Spleen (tissue), 11 donors: ENCODE results near the gene CHD2. TPM values are rescaled to one million over a fixed set of nuclear protein-coding genes. Genes with fewer than 3 reads are reported as not detected.

ENCODE experiments used
- DNase-seq: peaks from one replicate; pipeline ENCODE4 v3.0.0-alpha.2; 2020
- H3K27ac ChIP-seq, 8 donors: fragments of 200-600 bp; sonication (generic) in 7 of 8; 1 replicate in 4 of 8; 2 replicates in 4 of 8; pipeline versions ENCODE4 v1.5.0 to v1.8.0; 2016 to 2021; ENCODE audit warnings: inconsistent platforms in 4 of 8, mild to moderate bottlenecking in 4 of 8, moderate library complexity in 1 of 8
- H3K27me3 ChIP-seq, 7 donors: fragments of 200-600 bp; sonication (generic) in 6 of 7; replicated peaks in 1 of 7; 1 replicate in 4 of 7; 2 replicates in 3 of 7; pipeline versions ENCODE4 v1.5.0 to v1.8.0; 2016 to 2021; ENCODE audit warnings: inconsistent platforms in 3 of 7, mild to moderate bottlenecking in 1 of 7
- H3K36me3 ChIP-seq, 6 donors: fragments of 200-600 bp; sonication (generic) in 5 of 6; 1 replicate in 4 of 6; 2 replicates in 2 of 6; pipeline versions ENCODE4 v1.5.0 to v1.8.0; 2016 to 2021; ENCODE audit warnings: inconsistent platforms in 2 of 6
- H3K4me1 ChIP-seq, 6 donors: fragments of 200-600 bp; sonication (generic) in 5 of 6; 1 replicate in 3 of 6; 2 replicates in 3 of 6; pipeline versions ENCODE4 v1.5.0 to v1.8.0; 2016 to 2021; ENCODE audit warnings: inconsistent platforms in 3 of 6
- H3K4me3 ChIP-seq, 8 donors: fragments of 200-600 bp; sonication (generic) in 7 of 8; 1 replicate in 4 of 8; 2 replicates in 4 of 8; pipeline versions ENCODE4 v1.5.0 to v1.8.0; 2016 to 2021; ENCODE audit warnings: inconsistent platforms in 4 of 8, mild to moderate bottlenecking in 4 of 8, moderate library complexity in 2 of 8
- H3K9me3 ChIP-seq, 8 donors: fragments of 200-600 bp; sonication (generic) in 7 of 8; 1 replicate in 4 of 8; 2 replicates in 4 of 8; pipeline versions ENCODE4 v1.5.0 to v1.8.0; 2016 to 2021; ENCODE audit warnings: inconsistent platforms in 4 of 8
- POLR2A ChIP-seq, 3 donors: fragments of 450-650 bp; IDR thresholded peaks; one replicate each; pipeline ENCODE4 v1.5.1; 2017; ENCODE audit warnings: antibody characterized with exemption in 3 of 3, mild to moderate bottlenecking in 1 of 3
- POLR2AphosphoS5 ChIP-seq, 3 donors: sonication (generic); formaldehyde crosslinking; IDR thresholded peaks; one replicate each; pipeline ENCODE4 v1.5.1; 2017; ENCODE audit warnings: antibody characterized with exemption in 3 of 3
- WGBS, 5 donors: extraction: QIAGEN DNeasy Blood & Tissue Kit in 3 of 5; methylation state at CpG; one replicate each; pipeline versions ENCODE4 v1.1.5 to v1.1.7; 2013 to 2018; 5-methylcytosine and 5-hydroxymethylcytosine counted together
- intact Hi-C: fragments of 100-400 bp; cut with DNase I; formaldehyde crosslinking; loops from one replicate; pipeline ENCODE4 v1.15.0; 2023; ENCODE audit warnings: low total_unique reads
- polyA plus RNA-seq, 3 donors: library from polyadenylated mRNA; stranded (reverse); fragments of 200-250 nt; gene quantifications; one replicate each; pipeline ENCODE4 v1.2.1, GENCODE V29; 2013
- total RNA-seq, 7 donors: library from RNA; depleted of rRNA in 3 of 7; stranded (reverse); fragments of >200 nt in 3 of 7; fragmentation: NEBNext Ultra II Directional in 4 of 7; extraction: Animal tissue kit (Norgen Biotek cat#: 25700) in 4 of 7; gene quantifications; one replicate each; pipeline versions ENCODE4 v1.1.0 to v1.2.1, GENCODE V29; 2016 to 2021
- TF ChIP-seq, protein P1 (sequence below), 11 experiments: fragments of 200-600 bp in 7 of 11; fragments of 450-650 bp in 4 of 11; sonication (generic) in 4 of 11; IDR thresholded peaks in 8 of 11; conservative IDR thresholded peaks in 3 of 11; 1 replicate in 7 of 11; 2 replicates in 4 of 11; pipeline versions ENCODE4 v1.4.0 to v1.8.0; 2016 to 2021; ENCODE audit warnings: antibody characterized with exemption in 11 of 11, inconsistent platforms in 4 of 11, mild to moderate bottlenecking in 1 of 11
- donor health status: healthy with polysubstance abuse.
- donor health status: DM: no; HTN: no; CAD: no; lungs with moderate emphysema.
- donor health status: DM: no; HTN: no; CAD: no.
- donor health status: Bipolar disorder and iron deficiency.
- donor health status: healthy.
- donor health status: DM: no; HTN: no; CAD: no.
- donor health status: DM: yes; HTN: yes; CAD: no.

CHD2 gene
- total and polyA plus RNA-seq, 10 donors = 37.3 to 232 (median 170) TPM

DNA sequence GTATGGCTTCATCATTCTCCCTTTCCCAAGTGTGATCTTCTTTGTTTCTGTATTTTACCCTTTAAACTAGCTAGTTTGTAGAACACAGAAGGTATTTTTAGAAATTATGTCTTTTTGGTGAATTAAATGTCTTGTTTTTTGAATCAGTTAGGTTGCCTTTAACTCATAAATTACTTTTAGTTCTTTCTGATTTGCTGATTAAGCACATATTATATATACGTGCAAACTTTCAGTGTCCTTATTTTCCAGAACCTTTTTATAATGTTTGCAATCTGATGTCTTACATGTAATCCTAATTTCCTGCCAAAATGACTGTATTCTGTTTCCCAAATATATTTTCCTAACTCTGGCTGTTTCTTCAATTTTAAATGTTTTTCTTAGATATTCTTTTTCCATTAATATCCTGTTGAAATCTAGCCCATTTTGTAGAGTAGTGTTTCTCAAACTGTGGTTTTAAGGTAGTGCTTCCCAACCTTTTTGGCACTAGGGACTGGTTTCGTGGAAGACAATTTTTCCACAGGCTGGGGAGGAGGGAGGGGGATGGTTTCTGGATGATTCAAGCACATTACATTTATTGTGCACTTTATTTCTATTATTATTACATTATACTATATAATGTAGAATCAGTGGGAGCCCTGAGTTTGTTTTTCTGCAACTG is 51.8 kb downstream of the CHD2 start:
- H3K9me3 ChIP-seq = peaks cover 15 to 45% (median 34%) of the 10 kb centered on the region in 8 donors
- WGBS, 5 donors = 87 to 93% (median 89%) methylated on average over 2 of the region's 2 CpGs
- DNase-seq = no peak
- peaks cover 34 to 100% (median 97%) of the 10 kb centered on the region in 6 donors for H3K36me3 ChIP-seq
- TF ChIP-seq POLR2AphosphoS5 (IDR thresholded peaks at IDR 0.05) = no peak
- TF ChIP-seq, protein P1, sequence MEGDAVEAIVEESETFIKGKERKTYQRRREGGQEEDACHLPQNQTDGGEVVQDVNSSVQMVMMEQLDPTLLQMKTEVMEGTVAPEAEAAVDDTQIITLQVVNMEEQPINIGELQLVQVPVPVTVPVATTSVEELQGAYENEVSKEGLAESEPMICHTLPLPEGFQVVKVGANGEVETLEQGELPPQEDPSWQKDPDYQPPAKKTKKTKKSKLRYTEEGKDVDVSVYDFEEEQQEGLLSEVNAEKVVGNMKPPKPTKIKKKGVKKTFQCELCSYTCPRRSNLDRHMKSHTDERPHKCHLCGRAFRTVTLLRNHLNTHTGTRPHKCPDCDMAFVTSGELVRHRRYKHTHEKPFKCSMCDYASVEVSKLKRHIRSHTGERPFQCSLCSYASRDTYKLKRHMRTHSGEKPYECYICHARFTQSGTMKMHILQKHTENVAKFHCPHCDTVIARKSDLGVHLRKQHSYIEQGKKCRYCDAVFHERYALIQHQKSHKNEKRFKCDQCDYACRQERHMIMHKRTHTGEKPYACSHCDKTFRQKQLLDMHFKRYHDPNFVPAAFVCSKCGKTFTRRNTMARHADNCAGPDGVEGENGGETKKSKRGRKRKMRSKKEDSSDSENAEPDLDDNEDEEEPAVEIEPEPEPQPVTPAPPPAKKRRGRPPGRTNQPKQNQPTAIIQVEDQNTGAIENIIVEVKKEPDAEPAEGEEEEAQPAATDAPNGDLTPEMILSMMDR (IDR thresholded peaks at IDR 0.05 in 8 of 11, conservative IDR thresholded peaks at IDR 0.05 in 3 of 11) = no peak
- no peak for TF ChIP-seq POLR2A (IDR thresholded peaks at IDR 0.05)
- H3K4me3 ChIP-seq = no peak overlapping the region
- peak overlapping the region in 1 of 8 donors; percentile 25 for H3K27ac ChIP-seq
- intact Hi-C loops = no loop called here
- H3K4me1 ChIP-seq = peaks cover 0 to under 1% (median 0%) of the 10 kb centered on the region in 6 donors
- no peaks in the 10 kb centered on the region for H3K27me3 ChIP-seq

DNA sequence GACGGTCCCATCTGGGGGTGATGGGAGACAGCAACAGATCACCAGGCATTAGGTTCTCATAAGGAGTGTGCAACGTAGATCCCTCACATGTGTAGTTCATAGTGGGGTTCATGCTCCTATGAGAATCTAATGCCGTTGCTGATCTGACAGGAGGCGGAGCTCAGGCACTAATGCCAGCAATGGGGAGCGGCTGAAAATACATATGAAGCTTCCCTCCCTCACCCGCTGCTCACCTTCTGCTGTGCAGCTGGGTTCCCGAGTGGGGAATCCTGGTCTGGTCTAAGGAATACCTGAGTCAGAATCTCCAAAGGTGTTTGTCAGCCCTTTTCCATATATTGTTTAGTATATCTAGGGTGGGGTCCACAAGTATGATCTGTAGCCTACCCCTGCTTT is 52.3 kb downstream of the CHD2 start:
- peaks cover 28 to 100% (median 96%) of the 10 kb centered on the region in 6 donors for H3K36me3 ChIP-seq
- H3K27me3 ChIP-seq = no peaks in the 10 kb centered on the region
- intact Hi-C loops = no loop called here
- peaks cover 15 to 41% (median 32%) of the 10 kb centered on the region in 8 donors for H3K9me3 ChIP-seq
- peaks cover 0 to 6% (median 0%) of the 10 kb centered on the region in 6 donors for H3K4me1 ChIP-seq
- no peak overlapping the region for H3K4me3 ChIP-seq
- WGBS, 5 donors = 96 to 99% (median 97%) methylated on average over 7 of the region's 7 CpGs
- peak overlapping the region in 1 of 8 donors; percentile 12 for H3K27ac ChIP-seq
- no peak for TF ChIP-seq POLR2AphosphoS5 (IDR thresholded peaks at IDR 0.05)
- TF ChIP-seq POLR2A (IDR thresholded peaks at IDR 0.05) = no peak
- TF ChIP-seq, protein P1 (IDR thresholded peaks at IDR 0.05 in 8 of 11, conservative IDR thresholded peaks at IDR 0.05 in 3 of 11) = no peak
- DNase-seq = no peak

DNA sequence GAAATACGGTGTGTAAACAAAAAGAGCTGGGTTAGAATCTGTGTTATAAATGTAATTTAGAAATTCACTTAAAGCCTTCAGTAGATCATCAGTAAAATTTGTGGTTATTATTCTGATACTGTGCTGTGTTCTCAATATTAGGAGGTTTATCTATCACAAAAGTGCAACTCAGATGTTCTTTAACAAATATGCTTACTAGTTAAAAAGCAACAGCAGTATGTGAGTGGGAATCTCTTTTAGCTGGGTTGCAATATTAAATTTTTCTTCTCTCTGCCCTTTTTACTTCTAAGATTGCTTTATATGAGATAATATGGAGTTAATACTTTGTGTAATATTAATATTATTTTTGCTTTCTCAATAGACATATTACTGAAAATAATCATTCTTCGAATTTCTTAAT is 53.4 kb downstream of the CHD2 start:
- H3K27ac ChIP-seq = no peak overlapping the region
- H3K9me3 ChIP-seq = peaks cover 9 to 30% (median 21%) of the 10 kb centered on the region in 8 donors
- DNase-seq = no peak
- TF ChIP-seq POLR2A (IDR thresholded peaks at IDR 0.05) (no peak), POLR2AphosphoS5 (IDR thresholded peaks at IDR 0.05) (no peak)
- TF ChIP-seq, protein P1 (IDR thresholded peaks at IDR 0.05 in 8 of 11, conservative IDR thresholded peaks at IDR 0.05 in 3 of 11) = no peak
- H3K27me3 ChIP-seq = no peaks in the 10 kb centered on the region
- peaks cover 17 to 100% (median 91%) of the 10 kb centered on the region in 6 donors for H3K36me3 ChIP-seq
- intact Hi-C loops = no loop called here
- WGBS, 5 donors = 95 to 97% (median 96%) methylated on average over 2 of the region's 2 CpGs
- H3K4me1 ChIP-seq = peaks cover 0 to 17% (median 5%) of the 10 kb centered on the region in 6 donors
- H3K4me3 ChIP-seq = no peak overlapping the region

GRCh38 chr15:92954002-92954401 is 53.9 kb downstream of the CHD2 start:
- Histone ChIP-seq H3K27ac (no peak overlapping the region), H3K4me1 (peaks cover 0 to 21% (median 7%) of the 10 kb centered on the region in 6 donors), H3K9me3 (peaks cover 7 to 25% (median 16%) of the 10 kb centered on the region in 8 donors), H3K4me3 (no peak overlapping the region), H3K36me3 (peaks cover 13 to 100% (median 89%) of the 10 kb centered on the region in 6 donors), H3K27me3 (no peaks in the 10 kb centered on the region)
- WGBS, 5 donors = 97 to 99% (median 97%) methylated on average over 6 of the region's 6 CpGs
- TF ChIP-seq POLR2A (IDR thresholded peaks at IDR 0.05) (no peak), POLR2AphosphoS5 (IDR thresholded peaks at IDR 0.05) (no peak)
- TF ChIP-seq, protein P1 (IDR thresholded peaks at IDR 0.05 in 8 of 11, conservative IDR thresholded peaks at IDR 0.05 in 3 of 11) = no peak
- no peak for DNase-seq
- intact Hi-C loops = no loop called here
